Measurements from ENCODE around the gene LHPP.

The LHPP gene

GRCh38 chr10:124647421-124648130 lies 186.0 kb downstream of the LHPP start:
- H3K27me3 Mint-ChIP-seq, result no peaks in the 10 kb centered on the region
- peaks cover 92% of the 10 kb centered on the region for H3K4me1 Mint-ChIP-seq (ENCODE audit: low read depth)
- peak overlapping the region; percentile 48 for H3K4me3 Mint-ChIP-seq
- H3K9me3 Mint-ChIP-seq, result no peaks in the 10 kb centered on the region
- H3K27ac Mint-ChIP-seq, result peak overlapping the region; percentile 85
- H3K36me3 Mint-ChIP-seq (ENCODE audit: low read depth), result peaks cover 4% of the 10 kb centered on the region

GRCh38 chr10:124648131-124648475 lies 186.5 kb downstream of the LHPP start:
- Mint-ChIP-seq H3K4me3 (peak overlapping the region; percentile 55), H3K27ac (peak overlapping the region; percentile 85), H3K36me3 (ENCODE audit: low read depth) (no peaks in the 10 kb centered on the region), H3K4me1 (ENCODE audit: low read depth) (peaks cover 89% of the 10 kb centered on the region), H3K9me3 (no peaks in the 10 kb centered on the region), H3K27me3 (no peaks in the 10 kb centered on the region)

DNA sequence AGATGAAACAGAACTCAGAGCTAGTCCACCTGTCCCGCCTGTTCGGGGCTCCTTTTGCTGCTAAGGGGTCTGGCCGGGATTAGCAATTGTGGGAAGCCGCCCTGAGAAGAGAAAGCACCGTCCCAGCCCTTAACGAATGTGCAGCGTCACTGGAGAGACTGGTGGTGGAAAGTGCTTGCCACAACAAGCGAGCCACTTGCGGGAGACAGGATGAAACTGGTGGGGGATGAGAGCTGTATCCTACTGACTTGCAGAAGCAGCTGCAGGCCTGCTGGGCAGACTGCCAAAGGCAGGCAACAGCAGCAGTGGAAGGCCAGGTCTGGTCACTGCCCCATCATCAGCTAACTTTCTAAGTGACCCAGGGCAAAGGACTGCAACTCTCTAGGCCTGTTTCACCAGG lies 187.1 kb downstream of the LHPP start:
- H3K27me3 Mint-ChIP-seq, result no peaks in the 10 kb centered on the region
- no peaks in the 10 kb centered on the region for H3K9me3 Mint-ChIP-seq
- no peaks in the 10 kb centered on the region for H3K36me3 Mint-ChIP-seq (ENCODE audit: low read depth)
- H3K4me1 Mint-ChIP-seq (ENCODE audit: low read depth), result peaks cover 88% of the 10 kb centered on the region
- peak overlapping the region; percentile 55 for H3K4me3 Mint-ChIP-seq
- peak overlapping the region; percentile 80 for H3K27ac Mint-ChIP-seq

GRCh38 chr10:124649214-124649613 lies 187.6 kb downstream of the LHPP start:
- Mint-ChIP-seq H3K36me3 (ENCODE audit: low read depth) (no peaks in the 10 kb centered on the region), H3K27ac (no peak overlapping the region), H3K27me3 (no peaks in the 10 kb centered on the region), H3K4me1 (ENCODE audit: low read depth) (peaks cover 85% of the 10 kb centered on the region), H3K9me3 (no peaks in the 10 kb centered on the region), H3K4me3 (no peak overlapping the region)

- no peaks in the 10 kb centered on the region for H3K27me3 Mint-ChIP-seq
These were observed 188.6 kb downstream of the LHPP start for GRCh38 chr10:124650263-124650662.

DNA sequence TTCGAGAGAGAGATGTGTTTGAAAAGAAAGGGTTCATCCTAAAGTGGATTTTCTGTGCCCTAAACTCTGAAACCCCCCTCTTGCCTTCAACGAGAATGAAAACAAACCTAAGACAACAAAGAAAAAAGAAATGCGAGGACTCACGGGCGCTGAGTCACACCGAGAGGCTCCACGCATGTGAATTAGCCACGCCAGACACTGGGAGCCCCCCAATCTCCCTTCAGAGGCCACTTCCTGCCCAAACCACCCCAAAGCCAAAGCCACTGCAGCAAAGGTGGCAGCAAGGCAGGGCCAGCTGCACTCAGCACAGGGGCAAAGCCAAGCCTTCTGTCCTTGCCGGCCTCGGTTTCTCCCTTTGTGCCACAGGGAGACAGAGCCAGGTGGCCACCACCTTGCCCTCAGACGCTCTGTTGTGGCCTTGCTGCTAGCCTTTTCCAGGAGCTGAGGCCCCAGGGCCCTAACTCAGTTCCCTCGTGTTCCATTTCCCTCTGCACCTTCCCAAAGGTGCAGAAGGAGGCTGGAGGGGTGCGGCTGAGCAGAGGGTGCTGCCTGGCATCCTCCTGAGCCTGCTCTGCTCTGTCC lies 189.3 kb downstream of the LHPP start:
- Mint-ChIP-seq H3K4me3 (peak overlapping the region; percentile 24), H3K9me3 (no peaks in the 10 kb centered on the region), H3K36me3 (ENCODE audit: low read depth) (no peaks in the 10 kb centered on the region), H3K4me1 (ENCODE audit: low read depth) (peaks cover 82% of the 10 kb centered on the region), H3K27me3 (no peaks in the 10 kb centered on the region), H3K27ac (peak overlapping the region; percentile 46)

More at GRCh38 chr10:124650263-124650662, 188.6 kb downstream of the LHPP start:
- H3K4me1 Mint-ChIP-seq (ENCODE audit: low read depth), result peaks cover 85% of the 10 kb centered on the region
- H3K4me3 Mint-ChIP-seq, result peak overlapping the region; percentile 24
- H3K9me3 Mint-ChIP-seq, result no peaks in the 10 kb centered on the region
- H3K36me3 Mint-ChIP-seq (ENCODE audit: low read depth), result no peaks in the 10 kb centered on the region
- peak overlapping the region; percentile 46 for H3K27ac Mint-ChIP-seq

GRCh38 chr10:124651402-124651891 lies 189.8 kb downstream of the LHPP start:
- Mint-ChIP-seq H3K9me3 (no peaks in the 10 kb centered on the region), H3K27ac (no peak overlapping the region), H3K4me1 (ENCODE audit: low read depth) (peaks cover 78% of the 10 kb centered on the region), H3K36me3 (ENCODE audit: low read depth) (no peaks in the 10 kb centered on the region), H3K4me3 (no peak overlapping the region), H3K27me3 (no peaks in the 10 kb centered on the region)

- H3K4me1 Mint-ChIP-seq (ENCODE audit: low read depth), result peaks cover 75% of the 10 kb centered on the region
- H3K4me3 Mint-ChIP-seq, result no peak overlapping the region
- no peaks in the 10 kb centered on the region for H3K36me3 Mint-ChIP-seq (ENCODE audit: low read depth)
- no peaks in the 10 kb centered on the region for H3K9me3 Mint-ChIP-seq
- H3K27me3 Mint-ChIP-seq, result no peaks in the 10 kb centered on the region
- H3K27ac Mint-ChIP-seq, result no peak overlapping the region
These were observed 190.6 kb downstream of the LHPP start for GRCh38 chr10:124652200-124652599.

GRCh38 chr10:124652701-124653100 lies 191.1 kb downstream of the LHPP start:
- Mint-ChIP-seq H3K4me3 (no peak overlapping the region), H3K27me3 (no peaks in the 10 kb centered on the region), H3K27ac (no peak overlapping the region), H3K4me1 (ENCODE audit: low read depth) (peaks cover 75% of the 10 kb centered on the region), H3K9me3 (no peaks in the 10 kb centered on the region), H3K36me3 (ENCODE audit: low read depth) (no peaks in the 10 kb centered on the region)

DNA sequence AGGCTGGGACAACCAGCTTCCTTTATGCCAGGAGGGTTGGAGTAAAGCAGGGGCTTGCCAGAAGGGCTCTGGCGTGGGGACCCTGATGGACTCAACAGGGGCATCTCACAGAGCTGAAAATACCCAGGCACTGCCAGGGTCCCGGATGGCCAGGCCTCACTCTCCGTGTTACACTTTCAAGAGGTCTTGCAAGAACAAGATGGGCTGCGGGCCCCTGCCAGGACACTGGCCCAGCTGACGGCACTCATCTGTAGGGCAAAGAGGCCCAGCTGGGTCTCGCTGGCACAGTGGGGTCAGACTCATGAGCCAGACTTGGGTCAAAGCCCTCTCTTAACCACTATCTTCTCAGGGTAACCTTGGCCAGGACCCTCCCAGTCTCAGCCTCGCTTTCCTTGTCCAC lies 191.7 kb downstream of the LHPP start:
- Mint-ChIP-seq H3K36me3 (ENCODE audit: low read depth) (no peaks in the 10 kb centered on the region), H3K27ac (no peak overlapping the region), H3K4me3 (no peak overlapping the region), H3K9me3 (no peaks in the 10 kb centered on the region), H3K4me1 (ENCODE audit: low read depth) (peaks cover 75% of the 10 kb centered on the region), H3K27me3 (no peaks in the 10 kb centered on the region)

DNA sequence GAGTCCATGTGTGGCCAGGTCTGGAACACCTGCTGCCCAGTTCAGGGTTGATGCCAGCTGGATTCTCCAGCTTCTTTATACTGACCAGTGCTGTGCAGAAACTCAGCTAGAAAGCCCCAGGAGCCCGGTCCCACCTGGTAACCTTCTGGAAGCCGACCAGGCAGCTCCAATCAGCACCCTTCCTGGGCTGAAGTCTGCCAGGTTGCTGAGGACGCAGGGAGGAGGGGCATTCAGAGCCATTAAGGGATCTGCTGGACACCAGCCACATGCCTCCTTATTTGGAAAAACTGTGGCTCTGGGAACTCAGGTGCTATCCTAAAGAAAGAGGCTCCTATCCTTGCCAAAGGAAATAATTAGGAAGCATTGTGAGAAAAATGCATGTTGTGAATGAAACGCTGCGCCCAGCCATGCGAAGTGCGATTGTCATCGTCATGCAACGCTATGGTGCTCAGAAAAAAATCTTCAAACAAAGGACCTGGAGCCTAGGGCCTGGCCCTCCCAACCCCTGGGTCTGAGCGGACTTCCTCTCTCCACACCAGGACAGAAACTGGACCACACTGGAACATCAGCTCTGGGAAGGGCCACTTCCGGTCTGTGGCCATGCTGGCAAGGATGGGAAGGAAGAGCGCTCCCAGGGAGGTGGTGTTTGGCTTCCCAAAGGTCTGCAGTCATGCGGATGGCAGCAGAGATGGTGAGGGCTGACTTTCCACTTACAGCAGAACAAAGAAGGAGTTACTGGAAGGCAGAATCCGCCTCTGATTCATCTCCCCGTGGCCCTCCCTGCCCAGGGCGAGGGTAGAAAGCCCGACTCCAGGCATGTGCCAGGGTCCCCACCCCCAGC lies 192.4 kb downstream of the LHPP start:
- H3K9me3 Mint-ChIP-seq, result no peaks in the 10 kb centered on the region
- H3K36me3 Mint-ChIP-seq (ENCODE audit: low read depth), result no peaks in the 10 kb centered on the region
- H3K4me3 Mint-ChIP-seq, result no peak overlapping the region
- H3K27me3 Mint-ChIP-seq, result no peaks in the 10 kb centered on the region
- no peak overlapping the region for H3K27ac Mint-ChIP-seq
- peaks cover 75% of the 10 kb centered on the region for H3K4me1 Mint-ChIP-seq (ENCODE audit: low read depth)

GRCh38 chr10:124654686-124655085 lies 193.1 kb downstream of the LHPP start:
- H3K9me3 Mint-ChIP-seq, result no peaks in the 10 kb centered on the region
- H3K36me3 Mint-ChIP-seq (ENCODE audit: low read depth), result no peaks in the 10 kb centered on the region
- peak overlapping the region; percentile 28 for H3K27ac Mint-ChIP-seq
- H3K4me1 Mint-ChIP-seq (ENCODE audit: low read depth), result peaks cover 75% of the 10 kb centered on the region
- no peaks in the 10 kb centered on the region for H3K27me3 Mint-ChIP-seq
- H3K4me3 Mint-ChIP-seq, result no peak overlapping the region

DNA sequence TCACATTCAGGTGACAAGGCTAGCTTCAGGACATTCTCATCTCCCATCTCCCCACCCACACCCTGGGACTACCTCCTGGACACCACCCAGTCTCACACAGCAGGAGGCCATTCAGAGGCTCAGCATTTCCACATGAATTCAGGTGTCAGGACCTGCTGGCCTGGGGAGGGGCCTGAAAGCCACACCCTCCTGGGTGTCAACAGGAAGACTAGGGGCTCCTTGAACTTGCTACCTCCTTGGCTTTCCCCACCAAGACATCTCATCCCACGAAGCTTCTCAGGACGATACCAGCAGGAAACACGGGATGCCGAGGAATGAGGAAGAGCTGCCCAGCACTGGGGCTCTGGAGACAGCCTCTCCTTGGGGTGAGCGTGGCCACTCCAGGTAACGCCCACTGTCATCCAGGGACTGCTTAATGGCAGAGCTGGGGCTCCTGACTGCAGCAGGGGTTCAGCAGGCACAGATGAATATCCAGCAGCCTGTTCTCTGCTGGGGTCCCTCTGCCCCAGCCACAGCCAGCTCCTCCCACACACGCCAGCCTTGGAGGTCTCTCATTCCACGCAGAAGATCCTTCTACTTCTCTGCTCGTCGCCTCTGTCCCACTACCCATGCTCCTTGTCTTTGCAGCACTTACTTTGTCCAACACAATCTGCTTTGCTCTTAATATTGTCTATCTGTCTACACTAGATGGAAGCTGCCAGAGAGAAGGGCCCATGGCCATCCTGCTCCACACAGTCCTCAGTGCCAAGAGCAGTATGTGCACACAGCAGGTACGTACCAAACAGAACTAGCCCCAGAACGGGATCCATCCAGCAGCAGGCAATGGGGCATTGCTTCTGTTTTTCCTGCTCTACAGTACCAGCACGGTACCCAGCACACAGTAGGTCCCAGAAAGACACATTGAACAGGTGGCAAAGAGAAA lies 193.8 kb downstream of the LHPP start:
- H3K4me3 Mint-ChIP-seq, result no peak overlapping the region
- H3K9me3 Mint-ChIP-seq, result no peaks in the 10 kb centered on the region
- H3K36me3 Mint-ChIP-seq (ENCODE audit: low read depth), result no peaks in the 10 kb centered on the region
- no peaks in the 10 kb centered on the region for H3K27me3 Mint-ChIP-seq
- peaks cover 75% of the 10 kb centered on the region for H3K4me1 Mint-ChIP-seq (ENCODE audit: low read depth)
- peak overlapping the region; percentile 28 for H3K27ac Mint-ChIP-seq

- H3K27me3 Mint-ChIP-seq, result no peaks in the 10 kb centered on the region
- H3K36me3 Mint-ChIP-seq (ENCODE audit: low read depth), result no peaks in the 10 kb centered on the region
- H3K4me3 Mint-ChIP-seq, result no peak overlapping the region
- no peaks in the 10 kb centered on the region for H3K9me3 Mint-ChIP-seq
- no peak overlapping the region for H3K27ac Mint-ChIP-seq
- peaks cover 71% of the 10 kb centered on the region for H3K4me1 Mint-ChIP-seq (ENCODE audit: low read depth)
These were observed 194.5 kb downstream of the LHPP start for GRCh38 chr10:124656113-124656490.
